Esophagus squamous epithelium (tissue), 4 donors: ENCODE data around the gene PPP1R8.

ENCODE experiments used
- POLR2A ChIP-seq, 4 donors: fragments of 450-650 bp; IDR thresholded peaks; one replicate each; pipeline ENCODE4 v1.6.1; 2017; ENCODE audit warnings: antibody characterized with exemption in 4 of 4, mild to moderate bottlenecking in 4 of 4, moderate library complexity in 3 of 4
- TF ChIP-seq, protein P1 (sequence below), 6 experiments: fragments of 450-650 bp in 4 of 6; fragments of 200-600 bp in 2 of 6; sonication (generic) in 2 of 6; IDR thresholded peaks; one replicate each; pipeline ENCODE4 v1.5.1; 2016 to 2019; ENCODE audit warnings: antibody characterized with exemption in 6 of 6, mild to moderate bottlenecking in 4 of 6, moderate library complexity in 4 of 6

DNA sequence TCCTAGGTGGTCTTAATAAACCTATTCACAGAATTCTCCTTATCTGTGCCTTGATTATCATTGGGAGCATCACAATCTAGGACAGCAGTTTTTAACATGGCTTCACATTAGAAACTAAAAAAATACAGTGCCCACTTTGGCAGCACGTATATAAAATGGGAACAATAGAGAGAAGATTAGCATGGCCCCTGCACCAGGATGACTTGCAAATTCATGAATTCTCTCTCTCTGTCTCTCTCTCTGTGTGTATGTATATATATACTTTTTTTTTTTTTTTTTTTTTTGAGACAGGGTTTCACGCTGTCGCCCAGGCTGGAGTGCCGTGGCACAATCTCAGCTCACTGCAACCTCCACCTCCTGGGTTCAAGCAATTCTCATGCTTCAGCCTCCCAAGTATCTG lies 6.2 kb upstream of the PPP1R8 start:
- TF ChIP-seq, protein P1, sequence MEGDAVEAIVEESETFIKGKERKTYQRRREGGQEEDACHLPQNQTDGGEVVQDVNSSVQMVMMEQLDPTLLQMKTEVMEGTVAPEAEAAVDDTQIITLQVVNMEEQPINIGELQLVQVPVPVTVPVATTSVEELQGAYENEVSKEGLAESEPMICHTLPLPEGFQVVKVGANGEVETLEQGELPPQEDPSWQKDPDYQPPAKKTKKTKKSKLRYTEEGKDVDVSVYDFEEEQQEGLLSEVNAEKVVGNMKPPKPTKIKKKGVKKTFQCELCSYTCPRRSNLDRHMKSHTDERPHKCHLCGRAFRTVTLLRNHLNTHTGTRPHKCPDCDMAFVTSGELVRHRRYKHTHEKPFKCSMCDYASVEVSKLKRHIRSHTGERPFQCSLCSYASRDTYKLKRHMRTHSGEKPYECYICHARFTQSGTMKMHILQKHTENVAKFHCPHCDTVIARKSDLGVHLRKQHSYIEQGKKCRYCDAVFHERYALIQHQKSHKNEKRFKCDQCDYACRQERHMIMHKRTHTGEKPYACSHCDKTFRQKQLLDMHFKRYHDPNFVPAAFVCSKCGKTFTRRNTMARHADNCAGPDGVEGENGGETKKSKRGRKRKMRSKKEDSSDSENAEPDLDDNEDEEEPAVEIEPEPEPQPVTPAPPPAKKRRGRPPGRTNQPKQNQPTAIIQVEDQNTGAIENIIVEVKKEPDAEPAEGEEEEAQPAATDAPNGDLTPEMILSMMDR (IDR thresholded peaks at IDR 0.05): no peak
- TF ChIP-seq POLR2A (IDR thresholded peaks at IDR 0.05): no peak
